ENCODE measurements around the gene SORCS2. TPM values are rescaled to one million over a fixed set of nuclear protein-coding genes. Genes with fewer than 3 reads are reported as not detected.

The SORCS2 gene
- total RNA-seq, 1 experiment from 2014 or later: 0.05 TPM

DNA sequence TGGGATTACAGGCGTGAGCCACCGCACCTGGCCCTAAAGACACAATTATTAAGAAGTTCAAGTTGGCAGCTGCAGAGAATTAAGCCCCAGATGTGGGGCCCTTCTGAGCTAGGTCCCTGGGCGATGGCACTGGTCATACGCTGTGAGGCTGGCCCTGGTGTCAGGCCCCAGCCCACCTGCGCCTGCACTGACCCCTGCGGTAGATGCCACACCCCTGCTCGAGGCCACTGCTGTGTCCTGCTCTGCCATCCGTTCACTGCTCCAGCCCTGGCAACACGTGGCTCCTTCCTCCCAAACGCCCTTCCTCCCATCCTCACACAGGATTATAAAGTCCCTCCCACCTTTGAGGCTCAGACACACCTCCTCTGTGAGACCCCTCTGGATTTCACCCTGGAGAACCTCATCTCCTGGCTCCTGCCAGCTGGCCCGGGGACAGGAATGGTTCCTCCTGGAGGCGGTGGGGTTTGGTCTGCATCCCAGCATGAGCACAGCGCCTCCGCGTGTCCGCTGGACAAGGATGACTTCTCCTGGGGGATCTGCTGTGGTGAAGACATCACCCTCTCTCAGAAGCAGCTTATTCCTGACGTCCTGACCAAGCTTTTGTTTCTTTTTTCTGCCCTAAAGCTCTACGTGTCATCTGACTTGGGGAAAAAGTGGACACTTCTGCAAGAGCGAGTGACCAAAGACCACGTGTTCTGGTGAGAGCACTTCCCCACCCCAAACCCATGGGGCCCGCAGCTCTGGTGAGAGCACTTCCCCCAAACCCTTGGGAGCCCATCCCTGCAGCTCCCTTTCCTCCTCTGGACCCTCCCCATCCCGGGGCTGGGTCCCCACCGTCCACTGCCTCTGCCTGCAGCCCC is 461.4 kb downstream of the SORCS2 start:
- Histone ChIP-seq H3K27ac (no peak overlapping the region), H3K4me1 (replicated peaks) (peaks cover 17% of the 10 kb centered on the region), H3K9me3 (replicated peaks) (no peaks in the 10 kb centered on the region), H3K27me3 (replicated peaks) (peaks cover 2% of the 10 kb centered on the region; the same call in 1 of the 2 replicates), H3K4me3 (no peak overlapping the region), H3K36me3 (no peaks in the 10 kb centered on the region)
- no peak for DNase-seq (ENCODE audit: low read depth in 1 of 2, low spot score in 2 of 2)

GRCh38 chr4:7654550-7655445 is 462.5 kb downstream of the SORCS2 start:
- H3K36me3 ChIP-seq: no peaks in the 10 kb centered on the region
- no peak overlapping the region for H3K4me3 ChIP-seq
- peaks cover 2% of the 10 kb centered on the region; the same call in 1 of the 2 replicates for H3K27me3 ChIP-seq (replicated peaks)
- DNase-seq (ENCODE audit: low read depth in 1 of 2, low spot score in 2 of 2): no peak
- peaks cover 7% of the 10 kb centered on the region for H3K4me1 ChIP-seq (replicated peaks)
- H3K27ac ChIP-seq: no peak overlapping the region
- H3K9me3 ChIP-seq (replicated peaks): no peaks in the 10 kb centered on the region

DNA sequence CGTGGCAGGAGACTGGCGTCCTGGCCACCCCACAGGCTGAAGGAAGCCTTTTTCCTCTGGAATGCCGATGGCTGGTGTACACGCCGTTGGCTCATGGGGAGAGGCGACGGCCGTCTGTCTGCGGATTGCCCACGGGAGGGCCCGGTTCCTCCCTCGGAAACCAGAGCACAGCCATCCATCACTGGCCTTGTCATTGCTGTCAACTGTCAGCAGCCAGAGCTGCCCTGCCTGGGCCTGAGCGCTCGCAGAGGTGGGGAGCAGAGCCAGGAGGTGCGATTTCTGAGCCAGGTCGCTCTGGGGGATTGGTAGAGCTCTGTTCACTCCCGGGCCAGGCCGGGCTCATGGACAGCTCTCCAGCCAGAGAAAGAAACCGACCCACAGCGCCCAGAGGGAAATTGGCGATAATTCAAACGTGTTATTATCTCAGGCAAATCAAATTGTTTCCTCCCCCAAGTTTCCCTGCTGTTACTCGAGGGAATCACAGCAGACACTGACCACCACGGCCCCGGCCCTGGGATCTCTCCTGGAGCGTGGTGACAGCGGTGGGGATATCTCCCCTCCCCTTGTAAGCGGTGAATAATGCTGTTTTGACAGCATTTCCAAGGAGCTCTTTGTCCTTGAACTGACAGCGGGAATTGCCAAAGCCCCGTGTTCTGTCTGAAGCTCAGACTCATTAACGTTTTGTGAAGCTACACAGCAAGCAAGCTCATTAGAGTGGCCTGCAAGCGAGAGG is 463.3 kb downstream of the SORCS2 start:
- H3K27me3 ChIP-seq (replicated peaks): peaks cover 2% of the 10 kb centered on the region; the same call in 1 of the 2 replicates
- H3K4me3 ChIP-seq: no peak overlapping the region
- H3K27ac ChIP-seq: no peak overlapping the region
- H3K4me1 ChIP-seq (replicated peaks): no peaks in the 10 kb centered on the region
- H3K36me3 ChIP-seq: no peaks in the 10 kb centered on the region
- DNase-seq (ENCODE audit: low read depth in 1 of 2, low spot score in 2 of 2): no peak
- H3K9me3 ChIP-seq (replicated peaks): no peaks in the 10 kb centered on the region

DNA sequence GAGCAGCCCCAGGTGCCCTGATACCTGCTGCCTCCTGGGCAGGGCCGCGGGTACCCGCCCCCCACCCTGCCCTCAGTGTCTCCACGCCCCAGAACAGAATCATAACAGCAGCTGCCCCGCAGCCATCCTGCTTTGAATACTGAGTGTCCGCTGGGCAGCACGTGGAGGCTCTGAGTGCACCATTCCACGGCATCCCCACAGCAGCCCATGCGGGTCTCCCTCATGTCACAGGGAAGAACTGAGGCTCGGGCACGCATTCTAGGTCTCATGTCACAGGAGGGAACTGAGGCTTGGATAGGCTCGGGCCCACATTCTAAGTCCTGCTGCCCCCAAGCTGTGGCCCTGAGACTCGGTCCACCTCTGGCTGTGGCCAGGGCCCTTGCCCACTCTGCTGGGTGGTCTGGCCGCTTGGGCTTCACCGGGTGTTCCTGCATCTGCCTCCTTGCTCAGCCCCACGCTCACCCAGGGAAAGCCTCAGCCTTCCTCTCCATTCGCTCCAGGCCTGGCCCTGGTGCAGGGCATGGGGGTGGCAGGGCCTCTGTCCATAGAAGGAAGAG is 464.0 kb downstream of the SORCS2 start:
- H3K4me1 ChIP-seq (replicated peaks): no peaks in the 10 kb centered on the region
- H3K9me3 ChIP-seq (replicated peaks): no peaks in the 10 kb centered on the region
- H3K4me3 ChIP-seq: no peak overlapping the region
- H3K27me3 ChIP-seq (replicated peaks): peaks cover 2% of the 10 kb centered on the region; the same call in 1 of the 2 replicates
- H3K27ac ChIP-seq: no peak overlapping the region
- no peaks in the 10 kb centered on the region for H3K36me3 ChIP-seq
- no peak for DNase-seq (ENCODE audit: low read depth in 1 of 2, low spot score in 2 of 2)

- no peaks in the 10 kb centered on the region for H3K4me1 ChIP-seq (replicated peaks)
- H3K27me3 ChIP-seq (replicated peaks): peaks cover 2% of the 10 kb centered on the region; the same call in 1 of the 2 replicates
- no peaks in the 10 kb centered on the region for H3K36me3 ChIP-seq
- no peaks in the 10 kb centered on the region for H3K9me3 ChIP-seq (replicated peaks)
- no peak overlapping the region for H3K4me3 ChIP-seq
- no peak for DNase-seq (ENCODE audit: low read depth in 1 of 2, low spot score in 2 of 2)
- H3K27ac ChIP-seq: no peak overlapping the region
Observed at GRCh38 chr4:7657545-7658297, 465.4 kb downstream of the SORCS2 start.

DNA sequence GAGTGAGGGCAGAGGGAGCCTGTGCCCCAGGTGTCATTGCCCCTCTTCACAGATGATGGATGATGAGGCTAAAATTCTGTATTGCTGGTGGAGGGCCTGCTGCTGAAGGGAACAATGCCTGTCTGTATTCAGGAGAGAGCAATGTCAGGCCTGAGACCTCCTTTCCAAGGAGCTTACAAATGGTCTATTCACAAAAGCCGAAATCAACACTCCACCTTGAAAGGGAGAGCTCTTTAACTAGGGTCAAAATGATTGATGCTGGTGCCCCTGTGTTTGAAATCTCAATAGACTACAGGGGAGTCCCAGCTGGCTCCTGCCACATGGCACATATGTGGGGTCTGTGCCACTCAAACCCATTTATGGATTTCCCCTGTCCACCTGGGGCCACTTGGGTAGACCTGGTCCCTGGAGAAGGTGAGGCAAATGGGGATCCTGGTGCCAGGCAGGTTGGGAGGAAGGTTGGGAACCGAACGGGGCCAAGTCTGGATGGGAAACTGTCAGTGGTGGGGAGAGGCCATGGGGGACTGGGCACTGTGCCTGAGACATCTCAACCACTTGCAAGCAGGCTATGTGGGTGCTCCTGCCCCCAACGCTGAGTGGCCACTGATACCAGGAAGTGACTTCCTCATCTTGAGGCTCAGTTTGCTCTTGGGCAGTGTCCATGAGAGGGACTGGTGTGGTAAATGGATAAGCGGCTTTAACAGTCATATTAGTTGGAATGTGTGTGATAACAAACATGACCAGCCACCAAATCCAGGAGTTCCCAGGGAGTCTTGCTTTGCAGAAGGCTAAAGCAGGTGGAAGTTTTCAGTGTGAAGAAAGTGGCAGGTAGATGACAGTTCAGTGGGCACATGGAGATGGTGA is 466.2 kb downstream of the SORCS2 start:
- peaks cover 2% of the 10 kb centered on the region; the same call in 1 of the 2 replicates for H3K27me3 ChIP-seq (replicated peaks)
- H3K4me1 ChIP-seq (replicated peaks): no peaks in the 10 kb centered on the region
- H3K27ac ChIP-seq: no peak overlapping the region
- H3K4me3 ChIP-seq: no peak overlapping the region
- no peaks in the 10 kb centered on the region for H3K36me3 ChIP-seq
- no peaks in the 10 kb centered on the region for H3K9me3 ChIP-seq (replicated peaks)
- DNase-seq (ENCODE audit: low read depth in 1 of 2, low spot score in 2 of 2): no peak

GRCh38 chr4:7659429-7660175 is 467.3 kb downstream of the SORCS2 start:
- Histone ChIP-seq H3K36me3 (no peaks in the 10 kb centered on the region), H3K9me3 (replicated peaks) (no peaks in the 10 kb centered on the region), H3K27ac (no peak overlapping the region), H3K4me3 (no peak overlapping the region), H3K4me1 (replicated peaks) (no peaks in the 10 kb centered on the region), H3K27me3 (replicated peaks) (peaks cover 2% of the 10 kb centered on the region; the same call in 1 of the 2 replicates)
- DNase-seq (ENCODE audit: low read depth in 1 of 2, low spot score in 2 of 2): no peak

GRCh38 chr4:7660176-7661039 is 468.1 kb downstream of the SORCS2 start:
- DNase-seq (ENCODE audit: low read depth in 1 of 2, low spot score in 2 of 2): no peak
- Histone ChIP-seq H3K27ac (no peak overlapping the region), H3K4me3 (no peak overlapping the region), H3K9me3 (replicated peaks) (no peaks in the 10 kb centered on the region), H3K4me1 (replicated peaks) (no peaks in the 10 kb centered on the region), H3K36me3 (no peaks in the 10 kb centered on the region), H3K27me3 (replicated peaks) (peaks cover 2% of the 10 kb centered on the region; the same call in 1 of the 2 replicates)

- Histone ChIP-seq H3K4me1 (replicated peaks) (no peaks in the 10 kb centered on the region), H3K36me3 (no peaks in the 10 kb centered on the region), H3K9me3 (replicated peaks) (no peaks in the 10 kb centered on the region), H3K27ac (no peak overlapping the region), H3K27me3 (replicated peaks) (peaks cover 2% of the 10 kb centered on the region; the same call in 1 of the 2 replicates), H3K4me3 (no peak overlapping the region)
- no peak for DNase-seq (ENCODE audit: low read depth in 1 of 2, low spot score in 2 of 2)
Observed at GRCh38 chr4:7661066-7661748, 468.9 kb downstream of the SORCS2 start.

DNA sequence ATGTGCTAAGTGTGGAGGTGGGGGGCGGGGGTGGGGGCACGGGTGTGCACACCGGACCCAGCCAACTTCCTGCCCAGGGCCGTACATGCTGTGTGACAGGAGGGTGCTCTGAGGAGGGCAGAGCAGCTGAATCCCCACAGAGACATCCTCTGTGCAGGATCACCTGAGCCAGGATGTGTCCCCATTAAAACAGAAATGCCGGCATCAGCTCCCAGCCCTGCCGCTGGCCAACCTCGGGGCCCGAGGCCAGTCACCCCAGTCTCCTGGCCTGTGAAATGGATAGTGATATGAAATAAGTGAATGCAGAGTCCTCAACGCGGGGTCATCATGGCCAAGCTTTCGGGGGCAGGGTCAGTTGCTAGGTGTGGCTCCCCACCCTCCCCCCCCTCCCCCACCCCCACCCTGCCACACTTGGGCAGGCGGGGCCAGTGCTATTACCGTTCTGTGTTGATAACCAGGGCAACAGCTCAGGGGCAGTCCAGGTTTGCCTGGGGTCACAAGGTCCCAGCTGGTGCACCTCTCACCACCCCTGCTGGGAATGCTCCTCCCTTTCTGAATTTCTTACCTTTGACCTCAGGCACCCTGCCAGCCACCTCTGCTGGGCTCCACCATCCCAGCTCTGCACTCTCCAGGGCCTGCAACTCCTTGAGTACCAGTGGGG is 469.6 kb downstream of the SORCS2 start:
- DNase-seq (ENCODE audit: low read depth in 1 of 2, low spot score in 2 of 2): no peak
- H3K27ac ChIP-seq: no peak overlapping the region
- no peaks in the 10 kb centered on the region for H3K9me3 ChIP-seq (replicated peaks)
- no peak overlapping the region for H3K4me3 ChIP-seq
- H3K36me3 ChIP-seq: no peaks in the 10 kb centered on the region
- H3K27me3 ChIP-seq (replicated peaks): peaks cover 2% of the 10 kb centered on the region; the same call in 1 of the 2 replicates
- no peaks in the 10 kb centered on the region for H3K4me1 ChIP-seq (replicated peaks)
